Measurements from ENCODE around the gene ARHGEF16.

The ARHGEF16 gene

GRCh38 chr1:3496916-3497315 is 42.5 kb downstream of the ARHGEF16 start:
- DNase-seq (ENCODE audit: low read depth in 2 of 2): no peak
- H3K4me3 ChIP-seq (replicated peaks in 1 of 2; ENCODE audit: low read depth in 2 of 2, low read length in 2 of 2): no peak overlapping the region
- TF ChIP-seq, protein P1, sequence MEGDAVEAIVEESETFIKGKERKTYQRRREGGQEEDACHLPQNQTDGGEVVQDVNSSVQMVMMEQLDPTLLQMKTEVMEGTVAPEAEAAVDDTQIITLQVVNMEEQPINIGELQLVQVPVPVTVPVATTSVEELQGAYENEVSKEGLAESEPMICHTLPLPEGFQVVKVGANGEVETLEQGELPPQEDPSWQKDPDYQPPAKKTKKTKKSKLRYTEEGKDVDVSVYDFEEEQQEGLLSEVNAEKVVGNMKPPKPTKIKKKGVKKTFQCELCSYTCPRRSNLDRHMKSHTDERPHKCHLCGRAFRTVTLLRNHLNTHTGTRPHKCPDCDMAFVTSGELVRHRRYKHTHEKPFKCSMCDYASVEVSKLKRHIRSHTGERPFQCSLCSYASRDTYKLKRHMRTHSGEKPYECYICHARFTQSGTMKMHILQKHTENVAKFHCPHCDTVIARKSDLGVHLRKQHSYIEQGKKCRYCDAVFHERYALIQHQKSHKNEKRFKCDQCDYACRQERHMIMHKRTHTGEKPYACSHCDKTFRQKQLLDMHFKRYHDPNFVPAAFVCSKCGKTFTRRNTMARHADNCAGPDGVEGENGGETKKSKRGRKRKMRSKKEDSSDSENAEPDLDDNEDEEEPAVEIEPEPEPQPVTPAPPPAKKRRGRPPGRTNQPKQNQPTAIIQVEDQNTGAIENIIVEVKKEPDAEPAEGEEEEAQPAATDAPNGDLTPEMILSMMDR (IDR thresholded peaks at IDR 0.05; ENCODE audit: low read depth, low read length): no peak

GRCh38 chr1:3497521-3497920 is 43.1 kb downstream of the ARHGEF16 start:
- TF ChIP-seq, protein P1 (IDR thresholded peaks at IDR 0.05; ENCODE audit: low read depth, low read length): no peak
- no peak for DNase-seq (ENCODE audit: low read depth in 2 of 2)

DNA sequence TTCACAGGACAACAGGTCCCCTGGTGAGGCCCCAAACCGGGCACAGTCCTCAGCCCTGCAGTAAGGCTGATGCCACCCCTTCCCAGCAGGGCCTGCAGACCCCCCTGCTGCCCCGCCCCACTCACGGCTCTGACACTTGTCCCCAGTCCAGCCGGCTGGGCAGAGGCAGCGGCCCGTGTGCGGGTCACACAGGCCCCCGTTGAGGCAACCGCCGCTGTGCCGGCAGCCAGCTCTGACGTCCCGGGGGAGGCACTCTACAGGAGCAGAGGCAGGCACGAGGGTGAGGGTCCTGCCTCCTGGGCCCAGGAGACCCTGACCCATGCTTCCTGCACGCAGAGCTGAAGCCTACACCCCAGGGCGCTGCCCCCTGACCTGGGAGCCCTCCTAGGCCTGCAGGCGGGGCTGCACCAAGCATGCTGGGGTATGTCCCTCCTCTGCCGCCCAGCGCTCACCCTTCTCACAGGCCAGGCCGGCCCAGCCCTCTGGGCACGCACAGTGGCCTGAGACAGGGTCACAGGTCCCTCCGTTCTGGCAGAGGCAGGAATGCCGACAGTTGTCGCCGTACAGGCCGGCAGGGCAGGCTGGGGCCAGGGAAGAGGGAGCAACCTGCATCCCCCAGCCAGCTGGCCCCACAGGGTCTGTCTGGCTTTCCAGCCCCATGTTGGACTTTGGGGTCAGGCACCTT is 43.9 kb downstream of the ARHGEF16 start:
- H3K4me3 ChIP-seq (replicated peaks in 1 of 2; ENCODE audit: low read depth in 2 of 2, low read length in 2 of 2): no peak overlapping the region
- TF ChIP-seq, protein P1 (IDR thresholded peaks at IDR 0.05; ENCODE audit: low read depth, low read length): no peak
- no peak for DNase-seq (ENCODE audit: low read depth in 2 of 2)

More at GRCh38 chr1:3497521-3497920, 43.1 kb downstream of the ARHGEF16 start:
- H3K4me3 ChIP-seq (replicated peaks in 1 of 2; ENCODE audit: low read depth in 2 of 2, low read length in 2 of 2): no peak overlapping the region

DNA sequence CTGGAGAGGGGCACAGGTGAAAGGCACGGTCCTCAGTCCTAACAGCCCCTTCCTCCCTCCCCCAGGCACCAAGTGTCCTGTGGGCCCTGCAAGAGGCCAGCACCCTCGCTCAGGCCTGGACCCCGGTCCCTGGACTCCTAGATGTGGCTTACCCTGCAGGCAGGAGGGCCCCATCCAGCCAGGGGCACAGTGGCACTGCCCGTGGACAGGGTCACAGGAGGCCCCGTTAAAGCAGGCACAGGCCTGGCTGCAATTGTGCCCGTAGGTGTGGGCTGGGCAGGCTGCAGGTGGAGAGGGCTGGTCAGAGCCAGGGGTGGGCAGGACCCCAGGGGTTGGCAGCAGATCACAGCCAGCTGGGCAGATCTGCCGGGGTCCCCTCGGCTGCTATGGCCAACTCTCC is 44.5 kb downstream of the ARHGEF16 start:
- DNase-seq (ENCODE audit: low read depth in 2 of 2): no peak
- no peak overlapping the region for H3K4me3 ChIP-seq (replicated peaks in 1 of 2; ENCODE audit: low read depth in 2 of 2, low read length in 2 of 2)
- TF ChIP-seq, protein P1 (IDR thresholded peaks at IDR 0.05; ENCODE audit: low read depth, low read length): no peak

- no peak for DNase-seq (ENCODE audit: low read depth in 2 of 2)
- TF ChIP-seq, protein P1 (IDR thresholded peaks at IDR 0.05; ENCODE audit: low read depth, low read length): no peak
- H3K4me3 ChIP-seq (replicated peaks in 1 of 2; ENCODE audit: low read depth in 2 of 2, low read length in 2 of 2): no peak overlapping the region
Measured at GRCh38 chr1:3499611-3500010, 45.1 kb downstream of the ARHGEF16 start.

DNA sequence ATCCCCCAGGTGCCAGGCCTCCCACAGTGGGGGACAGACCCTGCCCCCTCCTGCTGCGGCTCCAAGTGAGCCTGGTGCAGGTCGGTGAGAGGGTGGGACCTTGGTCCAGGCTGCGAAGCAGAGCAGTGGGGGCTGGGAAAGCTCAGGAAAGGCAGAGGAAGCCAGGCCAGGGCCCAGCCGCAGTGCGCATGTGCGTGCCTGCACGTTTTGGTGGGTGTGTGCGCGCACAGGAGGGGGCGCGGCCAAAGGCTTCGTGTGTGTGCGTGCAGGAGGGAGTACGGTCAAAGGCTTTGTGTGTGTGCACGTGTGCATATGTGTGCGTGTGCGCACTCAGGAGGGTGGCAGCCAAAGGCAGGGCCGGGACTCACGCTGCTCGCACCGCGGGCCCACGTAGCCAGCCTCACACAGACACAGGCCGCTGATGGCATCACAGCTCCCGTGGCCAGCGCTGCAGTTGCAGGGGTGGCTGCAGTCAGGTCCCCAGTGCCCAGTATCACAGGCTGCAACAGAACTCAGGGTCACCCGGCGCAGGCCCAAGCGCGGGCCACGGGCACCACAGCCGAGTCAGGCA is 45.9 kb downstream of the ARHGEF16 start:
- TF ChIP-seq, protein P1 (IDR thresholded peaks at IDR 0.05; ENCODE audit: low read depth, low read length): no peak
- no peak for DNase-seq (ENCODE audit: low read depth in 2 of 2)
- no peak overlapping the region for H3K4me3 ChIP-seq (replicated peaks in 1 of 2; ENCODE audit: low read depth in 2 of 2, low read length in 2 of 2)
